NCI-H1694 treated with DMSO at 0.1 percent for 48 hours (cell line): ENCODE measurements around the gene CDC42BPA.

Experiments used
- DNase-seq: peaks from one replicate; lab custom pipeline; 2025; lab: John Stamatoyannopoulos, UW

The CDC42BPA gene

GRCh38 chr1:226993814-226994585, 324.3 kb downstream of the CDC42BPA start:
- no peak for DNase-seq

- DNase-seq: no peak
Observed at GRCh38 chr1:226991920-226992319, 326.4 kb downstream of the CDC42BPA start.

GRCh38 chr1:226990133-226990716, 328.1 kb downstream of the CDC42BPA start:
- no peak for DNase-seq

GRCh38 chr1:226989085-226989920, 329.0 kb downstream of the CDC42BPA start:
- DNase-seq: no peak

- DNase-seq: no peak
Observed at GRCh38 chr1:226988334-226988666, 330.0 kb downstream of the CDC42BPA start.

GRCh38 chr1:226987623-226988333, 330.5 kb downstream of the CDC42BPA start:
- DNase-seq: no peak

- no peak for DNase-seq
Observed at GRCh38 chr1:226987179-226987536, 331.1 kb downstream of the CDC42BPA start.

GRCh38 chr1:226986496-226987178, 331.7 kb downstream of the CDC42BPA start:
- no peak for DNase-seq

GRCh38 chr1:226985839-226986463, 332.3 kb downstream of the CDC42BPA start:
- DNase-seq: no peak

- no peak for DNase-seq
Observed at GRCh38 chr1:226985239-226985838, 333.0 kb downstream of the CDC42BPA start.

- DNase-seq: peak; percentile 54
Observed at GRCh38 chr1:226984521-226985238, 333.6 kb downstream of the CDC42BPA start.

GRCh38 chr1:226983992-226984364, 334.3 kb downstream of the CDC42BPA start:
- DNase-seq: no peak

GRCh38 chr1:226983247-226983991, 334.9 kb downstream of the CDC42BPA start:
- DNase-seq: no peak

GRCh38 chr1:226982451-226983177, 335.7 kb downstream of the CDC42BPA start:
- no peak for DNase-seq

GRCh38 chr1:226981838-226982237, 336.5 kb downstream of the CDC42BPA start:
- no peak for DNase-seq

GRCh38 chr1:226981386-226981817, 336.9 kb downstream of the CDC42BPA start:
- no peak for DNase-seq

GRCh38 chr1:226980565-226981385, 337.5 kb downstream of the CDC42BPA start:
- no peak for DNase-seq

- DNase-seq: no peak
Observed at GRCh38 chr1:226980122-226980560, 338.2 kb downstream of the CDC42BPA start.
